ENCODE measurements around the gene LIF.
"Not testable (repeated sequence)": the region's sequence is repeated elsewhere in the genome, so short reads cannot be mapped to it uniquely, and the experiment has no call there.

The LIF gene

DNA sequence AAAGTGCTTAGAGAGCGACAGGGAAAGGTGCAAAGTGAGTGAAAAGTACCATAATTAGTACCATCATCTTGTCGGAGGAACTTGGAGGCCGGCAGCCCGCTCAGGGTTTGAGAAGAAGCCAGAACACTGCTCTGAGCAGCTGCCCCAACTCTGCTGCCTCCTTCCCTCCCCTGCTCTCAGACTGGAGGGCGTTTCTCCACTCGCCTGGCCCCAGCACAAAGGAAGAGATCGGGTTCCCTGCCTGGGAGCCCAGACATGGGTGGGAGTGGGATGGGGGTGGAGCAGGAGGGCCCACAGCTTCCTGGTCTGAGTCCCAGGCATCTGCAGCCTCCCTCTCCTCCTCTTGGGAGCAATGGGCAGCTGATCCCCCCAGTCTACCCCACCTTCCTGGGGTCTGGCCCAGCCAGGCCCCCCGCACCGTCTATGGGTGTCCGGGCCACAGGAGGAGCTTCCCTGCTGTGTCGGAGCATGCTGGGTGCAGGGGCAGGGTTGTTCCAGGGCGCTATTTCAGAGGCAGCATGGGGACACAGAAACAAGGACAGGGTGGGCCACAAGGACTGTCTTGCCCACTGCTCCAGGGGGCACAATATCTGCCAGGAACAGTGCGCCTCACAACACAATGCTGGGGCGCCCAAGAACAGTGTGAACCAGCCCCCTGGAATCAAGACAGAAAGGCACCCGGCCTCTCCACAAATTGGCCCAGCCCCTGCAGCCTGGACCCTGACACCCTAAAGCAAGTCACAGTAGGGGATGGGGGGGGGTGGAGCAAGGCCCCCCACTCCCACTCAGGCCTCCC lies 4.8 kb downstream of the LIF start:
- no peak for DNase-seq (ENCODE audit: low read depth)

DNA sequence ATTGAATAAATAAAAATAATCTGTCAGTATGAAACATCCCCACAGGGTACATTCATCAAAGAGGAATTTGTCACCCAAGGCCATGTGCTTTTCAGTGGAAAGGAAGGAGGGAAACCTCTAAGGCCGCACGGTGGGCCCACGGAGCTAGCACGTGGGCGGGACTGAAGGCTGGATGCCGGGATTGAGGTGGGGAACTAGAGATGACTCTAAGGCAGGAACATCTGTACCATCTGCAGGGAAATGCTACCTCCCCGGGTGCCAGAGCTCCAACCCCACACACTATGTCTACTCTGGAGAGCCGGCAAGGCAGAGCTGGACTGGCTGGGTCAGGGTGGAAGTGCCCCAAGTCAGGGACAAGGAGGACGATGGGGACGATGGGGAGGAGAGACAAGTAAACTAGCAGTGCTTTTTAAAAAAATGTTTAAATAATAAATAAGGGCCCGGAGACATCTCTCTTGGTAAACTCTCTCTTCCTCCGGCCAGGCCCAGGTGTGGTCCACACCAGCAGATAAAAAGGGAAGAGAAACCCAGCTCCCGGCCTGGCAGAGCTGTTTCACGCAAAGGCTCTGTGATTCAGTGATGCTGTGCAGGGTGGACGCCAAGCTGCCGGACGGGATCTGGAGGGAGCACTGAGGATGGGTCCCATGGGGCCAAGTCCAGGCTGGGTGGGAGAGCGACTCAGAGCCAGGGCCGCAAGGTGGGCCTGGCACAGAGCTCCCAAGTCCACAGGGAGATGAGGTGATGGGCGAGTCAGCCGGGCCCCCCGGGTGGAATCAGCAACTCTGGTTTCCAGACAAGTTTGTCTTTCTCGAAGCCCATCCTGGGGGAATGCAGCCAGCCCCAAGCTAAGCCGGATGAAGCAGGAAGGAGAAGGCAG lies 5.8 kb downstream of the LIF start:
- no peak for DNase-seq (ENCODE audit: low read depth)

DNA sequence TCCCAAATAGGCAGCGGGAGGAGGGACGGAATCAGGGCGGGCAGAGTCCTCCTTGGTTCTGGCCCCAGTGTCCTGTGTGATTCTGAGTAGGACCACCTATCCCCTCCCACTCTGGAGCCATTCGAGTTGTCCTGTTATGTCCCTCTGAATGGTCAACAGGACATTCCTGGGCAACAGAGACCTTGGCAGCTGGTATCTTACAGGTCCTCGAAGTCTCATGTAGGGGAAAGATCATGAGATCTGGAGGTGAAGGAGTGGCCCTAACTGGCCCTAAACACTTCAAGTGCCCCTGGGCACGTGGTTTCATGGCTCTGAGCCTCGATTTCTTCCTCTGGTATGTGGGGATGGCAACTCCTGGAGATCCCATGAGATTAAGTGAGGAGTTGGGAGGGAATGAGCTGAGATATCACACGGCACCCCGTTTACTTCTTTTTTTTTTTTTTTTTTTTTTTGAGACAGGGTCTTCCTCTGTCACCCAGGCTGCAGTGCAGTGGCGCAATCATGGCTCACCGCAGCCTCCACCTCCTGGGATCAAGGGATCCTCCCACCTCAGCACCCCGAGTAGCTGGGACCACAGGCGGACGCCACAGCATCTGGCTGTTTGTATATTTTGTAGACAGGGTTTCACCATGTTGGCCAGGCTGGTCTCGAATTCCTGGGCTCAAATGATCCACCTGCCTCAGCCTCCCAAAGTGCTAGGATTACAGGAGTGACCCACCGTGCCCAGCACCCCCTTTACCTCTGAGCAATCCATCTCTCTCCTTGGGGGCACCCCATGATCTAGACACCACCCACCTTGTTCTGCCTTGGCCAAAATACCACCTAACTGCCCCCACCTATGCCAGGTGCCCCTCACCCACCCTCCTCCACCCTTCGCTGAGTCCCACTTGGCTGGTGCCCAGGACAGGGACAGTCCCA lies 6.8 kb downstream of the LIF start:
- DNase-seq (ENCODE audit: low read depth), result no peak

DNA sequence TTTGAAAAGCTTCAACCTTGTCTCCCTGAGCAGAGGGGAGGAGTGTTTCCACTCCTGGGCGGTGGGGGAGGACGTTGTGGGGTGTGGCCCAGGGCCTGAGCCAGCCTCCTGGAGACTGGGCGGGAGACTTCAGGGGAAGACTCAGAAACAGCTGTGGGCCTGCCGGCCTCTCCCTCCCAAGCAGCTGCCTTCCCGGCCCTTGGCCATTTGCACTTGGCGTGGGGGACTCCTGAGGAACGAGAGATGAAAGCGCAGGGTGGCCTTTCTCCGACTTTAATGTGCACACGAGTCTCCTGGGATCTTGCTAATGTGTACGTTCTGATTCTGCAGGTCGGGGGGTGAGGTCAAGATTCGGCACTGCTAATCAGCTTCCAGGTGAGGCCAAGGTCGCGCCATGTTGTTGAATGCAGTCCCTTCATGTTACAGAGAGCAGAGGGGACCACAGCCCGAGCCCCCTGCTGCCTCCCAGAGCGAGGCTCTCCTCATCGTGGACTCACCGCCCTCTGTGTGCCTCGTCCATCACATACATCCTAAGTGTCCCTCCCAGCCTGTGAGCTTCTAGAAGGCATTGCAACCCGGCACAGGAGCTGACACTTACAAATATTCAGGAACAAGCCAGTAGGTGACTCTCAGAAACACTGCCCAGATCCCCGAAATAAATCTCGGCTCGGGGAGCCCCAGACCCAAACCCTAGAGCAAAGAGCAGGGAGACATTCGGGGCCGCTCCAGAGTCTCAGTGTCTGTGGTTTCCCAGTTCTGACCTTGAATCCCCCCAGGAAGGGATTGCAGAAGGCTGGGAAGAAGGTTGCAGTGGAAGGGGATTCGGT lies 7.7 kb downstream of the LIF start:
- DNase-seq (ENCODE audit: low read depth), result no peak

DNA sequence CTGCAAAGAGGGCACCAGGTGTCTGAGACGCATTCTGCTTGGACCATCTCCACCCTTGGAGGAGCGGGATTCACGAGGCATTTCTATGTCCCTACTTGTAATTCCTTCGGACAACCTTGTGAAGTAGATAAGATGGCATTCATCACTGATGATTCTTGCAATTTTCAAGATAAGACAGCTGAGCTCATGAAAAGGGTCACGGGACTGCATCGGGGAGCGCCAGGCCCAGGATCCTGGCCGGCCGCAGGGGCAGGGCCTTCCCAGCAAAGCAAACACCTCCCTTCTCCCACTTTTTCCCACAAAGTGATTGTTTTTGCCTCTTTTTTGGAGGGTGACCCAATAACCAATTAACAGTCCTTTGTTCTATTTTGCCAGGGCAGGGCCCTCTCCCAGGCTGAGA lies 8.4 kb downstream of the LIF start:
- no peak for DNase-seq (ENCODE audit: low read depth)

DNA sequence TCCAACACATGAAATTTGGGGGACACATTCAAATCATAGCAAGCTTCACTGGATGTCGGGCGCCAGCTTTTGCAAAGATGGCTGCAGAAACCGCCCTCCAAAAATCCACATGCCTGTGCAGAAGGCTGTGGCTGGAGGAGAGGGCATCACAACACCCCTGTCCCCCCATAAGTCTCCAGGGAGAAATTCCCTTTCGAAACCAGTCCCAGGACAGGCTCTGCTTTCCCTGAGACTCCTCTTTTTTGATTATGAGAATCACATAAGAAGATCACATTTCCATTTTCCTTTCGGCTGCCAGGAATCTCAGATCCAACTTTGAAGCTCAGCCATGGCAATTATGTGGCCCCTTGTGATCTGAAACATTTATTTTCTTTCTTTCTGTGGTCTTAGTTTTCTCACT lies 9.7 kb downstream of the LIF start:
- no peak for DNase-seq (ENCODE audit: low read depth)

DNA sequence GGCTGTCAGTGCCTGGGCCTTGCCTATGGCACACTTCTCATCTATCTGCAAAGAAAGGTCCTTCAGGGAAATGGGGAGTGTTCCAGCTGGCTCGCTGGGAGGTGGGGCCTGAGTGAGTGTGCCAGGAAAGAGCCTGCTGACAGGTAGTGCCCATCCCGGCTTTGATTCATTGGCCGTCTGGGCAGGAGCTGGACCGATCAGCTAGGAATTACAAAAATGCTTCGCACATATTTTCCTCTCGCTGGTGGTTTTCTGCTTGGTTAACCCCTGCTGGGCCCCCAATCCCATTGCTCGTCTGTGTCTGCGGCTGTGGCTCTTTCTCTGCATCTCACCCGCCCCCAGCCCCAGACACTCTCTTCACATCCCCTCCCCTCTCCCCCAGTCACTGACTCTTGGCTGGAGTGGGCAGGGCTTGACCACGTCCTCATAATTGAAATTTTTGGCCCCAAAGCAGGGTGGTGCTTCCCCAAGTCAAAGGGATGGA lies 10.8 kb downstream of the LIF start:
- DNase-seq (ENCODE audit: low read depth), result no peak

DNA sequence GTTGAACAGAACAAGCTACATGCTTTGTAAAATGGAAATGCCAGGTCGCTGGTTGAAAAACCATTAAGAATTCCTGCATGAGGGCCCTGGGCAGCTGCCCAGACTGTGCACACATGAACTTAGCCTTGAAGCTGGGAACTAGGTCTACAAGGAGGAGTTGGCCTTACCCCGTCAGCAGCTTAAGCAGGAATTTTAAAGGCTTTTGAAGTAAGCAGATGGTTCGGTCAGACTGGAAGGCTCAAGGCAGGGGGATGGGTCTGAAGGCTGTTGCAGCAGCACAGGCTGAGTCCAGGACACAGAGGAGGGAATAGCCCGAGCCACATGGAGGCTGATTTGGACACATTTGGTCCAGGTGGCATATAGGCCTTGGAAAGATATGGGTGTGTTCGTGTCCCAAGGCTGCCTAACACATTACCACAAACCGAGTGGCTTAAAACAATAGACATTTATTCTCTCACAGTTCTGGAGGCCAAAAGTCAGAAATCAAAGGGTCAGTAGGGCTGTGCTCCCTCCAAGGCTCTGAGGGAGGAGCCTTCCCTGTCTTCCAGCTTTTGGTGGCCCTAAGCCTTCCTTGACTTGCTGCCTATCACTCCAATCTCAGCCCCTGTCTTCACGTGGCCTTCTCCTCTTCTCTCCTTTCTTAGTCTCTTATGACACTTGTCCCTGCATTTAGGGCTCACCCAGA lies 11.6 kb downstream of the LIF start:
- DNase-seq (ENCODE audit: low read depth), result peak; percentile 54

DNA sequence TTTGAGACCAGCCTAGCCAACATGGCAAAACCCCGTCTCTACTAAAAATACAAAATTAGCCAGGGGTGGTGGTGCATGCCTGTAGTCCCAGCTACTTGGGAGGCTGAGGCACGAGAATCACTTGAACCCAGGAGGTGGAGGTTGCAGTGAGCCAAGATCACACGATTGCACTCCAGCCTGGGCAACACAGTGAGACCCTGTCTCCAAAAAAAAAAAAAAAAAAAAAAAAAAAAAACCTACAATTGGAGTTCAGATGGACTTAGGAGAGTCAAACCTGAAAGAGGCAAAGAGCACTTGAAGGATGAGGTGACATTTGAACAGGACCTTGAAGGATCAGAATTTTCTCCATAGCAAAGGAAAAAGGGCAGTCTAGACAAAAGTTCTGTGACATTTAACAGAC lies 12.2 kb downstream of the LIF start:
- DNase-seq (ENCODE audit: low read depth), result not testable (repeated sequence)

DNA sequence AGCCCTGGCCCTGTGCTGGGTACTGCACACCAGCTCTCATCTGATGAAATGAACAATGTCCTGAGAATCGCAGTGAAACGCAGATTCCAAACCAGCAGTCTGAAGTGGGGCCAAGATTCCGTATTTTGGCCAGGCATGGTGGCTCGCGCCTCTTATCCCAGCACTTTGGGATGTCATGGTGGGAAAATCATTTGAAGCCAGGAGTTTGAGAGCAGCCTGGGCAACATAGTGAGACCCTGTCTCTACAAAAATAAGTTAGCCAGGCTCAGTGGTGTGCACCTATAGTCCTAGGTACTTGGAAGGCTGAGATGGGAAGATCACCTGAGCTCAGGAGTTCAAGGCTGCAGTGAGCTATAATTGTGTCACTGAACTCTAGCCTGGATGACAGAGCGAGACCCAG lies 13.0 kb downstream of the LIF start:
- DNase-seq (ENCODE audit: low read depth), result no peak

DNA sequence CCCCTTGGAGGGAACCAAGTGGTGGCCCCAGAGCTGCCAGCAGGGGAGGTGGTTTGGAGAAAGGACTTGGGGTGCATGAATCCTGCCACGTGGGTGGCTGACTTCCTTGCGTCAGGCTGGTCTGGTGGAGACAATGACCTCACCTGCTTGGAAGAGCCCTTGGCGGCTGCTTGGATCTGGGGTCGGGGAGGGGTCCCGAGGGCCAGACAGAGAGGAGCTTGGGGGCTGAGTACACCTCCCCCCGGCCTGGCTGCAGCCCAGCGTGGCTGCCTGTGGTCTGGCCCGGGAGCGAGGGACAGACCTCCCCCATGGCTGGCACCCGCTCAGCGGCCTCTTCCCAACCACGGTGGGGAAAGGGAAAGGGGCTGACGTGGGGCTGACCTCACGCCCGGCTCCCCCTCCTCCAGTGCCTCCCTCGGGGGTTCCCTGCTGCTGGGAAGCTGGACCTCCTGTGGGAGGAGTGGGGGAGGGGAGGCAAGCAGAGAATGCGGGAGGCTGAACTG lies 13.8 kb downstream of the LIF start:
- no peak for DNase-seq (ENCODE audit: low read depth)

DNA sequence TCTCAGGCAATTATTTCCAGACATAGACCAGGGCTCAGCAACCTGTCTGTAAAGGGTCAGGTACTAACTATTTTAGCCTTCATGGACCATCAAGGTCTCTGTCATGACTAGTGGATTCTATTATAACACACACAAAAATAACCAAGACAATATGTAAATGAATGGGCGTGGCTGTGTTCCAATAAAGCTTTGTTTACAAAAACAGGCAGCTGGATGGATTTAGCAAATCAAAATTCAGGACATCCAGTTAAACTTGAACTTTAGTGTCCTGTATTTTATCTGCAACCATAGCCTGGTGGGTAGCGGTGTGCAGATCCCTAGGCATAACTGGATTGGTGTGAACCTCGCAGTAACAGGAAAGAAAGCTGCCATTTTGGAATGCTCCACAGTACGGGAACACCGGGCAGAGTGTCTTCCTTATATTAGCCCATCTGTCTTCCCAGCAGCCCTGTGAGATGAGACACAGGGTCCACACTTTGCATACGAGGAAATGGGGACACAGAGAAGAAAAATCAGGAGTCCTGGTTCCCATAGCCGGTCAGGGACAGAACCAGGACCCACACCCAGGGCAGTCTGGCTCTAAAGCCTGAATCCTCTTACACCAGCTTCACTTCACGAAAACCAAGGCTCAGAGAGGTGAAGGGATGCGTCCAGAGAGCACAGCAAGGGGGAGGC lies 15.6 kb downstream of the LIF start:
- no peak for DNase-seq (ENCODE audit: low read depth)

DNA sequence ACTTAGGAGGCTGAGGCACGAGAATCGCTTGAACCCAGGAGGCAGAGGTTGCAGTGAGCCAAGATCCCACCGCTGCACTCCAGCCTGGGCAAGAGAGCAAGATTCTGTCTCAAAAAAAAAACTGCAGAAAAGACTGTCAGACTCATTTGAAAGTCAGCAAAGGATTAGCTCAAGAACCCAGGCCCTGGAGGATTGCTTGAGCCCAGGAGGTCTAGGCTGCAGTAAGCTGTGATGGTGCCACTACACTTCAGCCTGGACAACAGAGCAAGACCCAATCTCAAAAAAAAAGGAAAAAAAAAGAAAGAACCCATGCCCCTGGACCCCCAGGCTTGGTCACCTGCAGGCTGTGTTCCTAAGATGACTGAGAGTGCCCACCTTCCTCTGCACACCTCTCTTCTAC lies 16.2 kb downstream of the LIF start:
- no peak for DNase-seq (ENCODE audit: low read depth)

DNA sequence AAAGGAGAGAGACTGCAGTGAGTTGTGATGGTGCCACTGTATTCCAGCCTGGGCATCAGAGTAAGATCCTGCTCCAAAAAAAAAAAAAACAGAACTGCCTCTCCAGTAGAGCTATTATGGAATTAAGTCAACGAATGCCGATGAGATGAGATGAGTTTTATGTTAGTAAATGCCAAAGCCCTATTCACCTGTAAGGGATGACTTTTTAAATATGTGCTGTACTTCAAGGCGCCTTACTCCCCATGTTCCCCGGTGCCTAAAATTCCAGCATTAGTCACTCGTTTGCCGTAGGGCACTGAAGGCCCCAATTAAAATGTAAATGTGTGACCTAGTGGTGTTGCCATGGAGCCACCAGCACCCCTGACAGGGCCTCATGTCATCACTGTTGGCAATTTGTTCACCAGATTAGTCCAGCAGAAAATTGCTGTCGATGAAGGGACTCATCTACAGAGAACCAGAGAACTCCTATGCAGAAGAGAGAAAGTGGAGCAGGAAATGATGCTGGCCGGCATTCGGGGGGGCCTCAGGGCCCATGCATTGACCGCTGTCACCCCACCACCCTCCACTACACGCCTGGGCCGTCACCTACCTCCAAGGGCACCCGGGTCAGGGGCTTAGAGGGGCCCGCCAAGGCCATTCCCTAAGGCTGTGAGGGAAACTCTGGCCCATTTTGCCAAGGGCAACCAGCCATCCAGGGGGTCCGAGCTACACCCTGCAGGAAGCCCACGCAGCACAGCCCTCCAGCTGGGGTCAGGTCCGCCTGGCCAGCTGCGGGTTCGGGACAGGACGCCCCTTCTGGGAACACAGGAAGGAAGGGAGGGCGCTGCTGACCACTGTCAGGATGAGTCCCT lies 17.8 kb downstream of the LIF start:
- no peak for DNase-seq (ENCODE audit: low read depth)

DNA sequence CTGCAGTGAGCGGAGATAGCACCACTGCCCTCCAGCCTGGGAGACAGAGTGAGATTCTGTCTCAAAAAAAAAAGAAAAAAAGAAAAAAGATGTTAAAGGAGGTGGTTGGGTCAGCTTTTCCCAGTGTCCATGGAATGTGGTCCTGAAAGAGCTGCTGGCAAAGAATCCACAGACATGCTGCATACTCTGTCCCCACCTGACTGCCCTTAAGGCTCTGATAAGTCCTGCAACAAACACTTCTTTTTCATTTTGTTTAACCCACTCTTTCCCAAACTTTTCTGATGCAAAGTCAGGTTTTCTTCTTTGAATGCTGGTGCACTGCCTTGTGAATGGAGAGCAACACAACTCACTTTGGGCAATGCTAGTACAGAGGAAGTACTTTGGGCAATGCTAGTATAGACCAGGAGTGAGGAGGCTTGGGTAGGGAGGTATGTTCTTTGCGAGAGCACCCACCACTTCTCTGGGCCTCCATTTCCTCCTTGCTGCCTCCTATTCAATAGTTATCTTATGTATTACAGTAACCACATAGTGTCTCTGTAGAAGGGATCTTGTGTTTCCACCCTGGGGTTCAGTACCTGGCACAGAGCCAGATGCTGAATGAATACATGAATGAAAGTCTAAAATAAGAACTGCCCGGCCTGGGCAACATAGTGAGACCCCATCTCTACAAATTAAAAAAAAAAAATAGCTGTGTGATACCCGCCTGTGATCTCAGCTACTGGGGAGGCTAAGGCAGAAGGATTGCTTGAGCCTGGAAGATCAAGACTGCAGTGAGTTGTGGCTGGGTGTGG lies 18.9 kb downstream of the LIF start:
- DNase-seq (ENCODE audit: low read depth), result no peak

DNA sequence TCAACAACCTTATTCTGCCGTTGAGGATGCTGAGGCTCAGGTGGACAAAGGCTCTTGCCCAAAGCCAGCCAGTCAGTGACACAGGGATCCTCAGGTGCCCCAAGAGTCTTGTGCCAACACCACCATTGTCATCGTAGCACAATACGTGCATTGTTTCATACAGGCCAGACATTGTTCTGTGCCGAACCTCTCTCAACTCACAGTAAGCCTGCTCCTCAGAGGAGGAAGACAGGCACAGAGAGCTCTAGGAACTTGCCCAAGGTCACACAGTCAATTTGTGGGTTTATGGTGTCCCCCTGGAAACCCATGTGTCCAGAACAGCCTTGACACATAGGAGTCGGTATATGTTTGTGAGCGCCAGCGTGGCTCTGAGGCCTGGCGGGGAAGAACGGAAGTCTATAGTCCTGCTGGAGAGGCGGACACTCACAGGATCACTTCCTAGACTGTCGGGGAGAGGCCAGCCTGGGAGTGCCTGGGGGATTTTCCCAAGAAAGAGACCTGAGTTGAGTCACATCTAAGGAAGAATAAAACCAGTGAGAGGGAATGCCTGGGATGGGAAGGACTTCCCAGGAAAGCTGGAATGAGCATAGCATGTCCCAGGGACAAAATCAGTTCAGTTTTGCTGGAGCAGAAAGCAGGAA lies 20.2 kb downstream of the LIF start:
- DNase-seq (ENCODE audit: low read depth), result no peak

DNA sequence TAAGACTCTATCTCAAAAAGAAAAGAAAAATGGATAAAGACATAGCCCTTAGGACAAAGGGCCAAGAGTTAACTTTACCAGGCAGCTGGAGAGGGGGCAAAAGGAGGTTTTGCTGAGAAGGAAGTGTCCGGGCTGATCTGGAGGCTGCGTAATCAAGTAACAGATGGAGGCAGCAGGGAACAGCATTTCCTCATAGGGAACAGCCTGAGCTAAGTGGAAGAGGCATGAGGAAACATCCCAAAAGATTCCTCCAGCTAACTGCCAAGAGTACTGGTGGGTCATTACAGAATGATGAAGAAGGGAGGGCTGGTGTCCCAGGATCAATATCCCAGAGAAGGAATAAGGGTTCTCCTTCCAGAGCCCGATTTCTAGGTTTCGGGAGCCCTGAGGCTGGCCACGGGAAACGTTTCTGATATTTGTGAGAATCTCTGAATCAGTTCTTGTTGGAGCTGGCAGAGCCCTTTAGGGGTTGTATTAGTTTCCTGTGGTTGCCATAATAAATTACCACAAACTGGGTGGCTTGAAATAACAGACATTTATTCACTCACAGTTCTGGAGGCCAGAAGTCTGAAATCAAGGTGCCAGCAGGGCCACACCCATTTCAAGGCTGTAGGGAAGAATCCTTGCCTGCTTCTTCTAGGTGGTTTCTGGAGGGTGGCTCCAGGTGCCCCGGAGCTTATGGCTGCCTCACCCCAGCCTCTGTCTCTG lies 21.2 kb downstream of the LIF start:
- DNase-seq (ENCODE audit: low read depth), result no peak

All from GM04503 (cell line).